HCT116 (cell line): ENCODE measurements around the gene CLEC4A.
"Not testable (repeated sequence)": the region's sequence is repeated elsewhere in the genome, so short reads cannot be mapped to it uniquely, and the experiment has no call there.

Experiments
- EZH2 ChIP-seq: fragments of 200-600 bp; sonication (generic); IDR thresholded peaks from 2 replicates; pipeline ENCODE4 v1.6.1; 2017; ENCODE audit warnings: antibody characterized with exemption, mixed run types
- POLR2A ChIP-seq: IDR thresholded peaks from 2 replicates; pipeline ENCODE4 v1.7.0; 2011; ENCODE audit warnings: borderline replicate concordance; ENCODE audit not compliant: insufficient read depth, insufficient read length; ENCODE audit errors: extremely low read depth
- POLR2AphosphoS5 ChIP-seq: IDR thresholded peaks from 2 replicates; pipeline ENCODE4 v1.6.1; 2011; ENCODE audit warnings: mild to moderate bottlenecking, low read depth, low read length, moderate library complexity
- RAD21 ChIP-seq: IDR thresholded peaks from 2 replicates; pipeline ENCODE4 v1.6.1; 2012; ENCODE audit warnings: low read depth, mild to moderate bottlenecking
- SP1 ChIP-seq: IDR thresholded peaks from 2 replicates; pipeline ENCODE4 v1.6.1; 2012; ENCODE audit warnings: low read depth
- TF ChIP-seq, protein P1 (sequence below), 3 experiments: fragments of 200-600 bp in 1 of 3; sonication (generic) in 1 of 3; IDR thresholded peaks in 2 of 3; conservative IDR thresholded peaks in 1 of 3; 2 replicates each; pipeline ENCODE4 v1.5.1; 2012 to 2017; ENCODE audit warnings: low read depth in 2 of 3, low read length in 2 of 3, antibody characterized with exemption in 1 of 3, borderline replicate concordance in 1 of 3, control low read depth in 1 of 3, mild to moderate bottlenecking in 1 of 3, mixed read lengths in 1 of 3, mixed run types in 1 of 3, moderate library complexity in 1 of 3; ENCODE audit not compliant: insufficient read depth in 1 of 3
- TF ChIP-seq, protein P2 (sequence below): IDR thresholded peaks from 2 replicates; pipeline ENCODE4 v1.6.1; 2012; ENCODE audit warnings: low read depth

DNA sequence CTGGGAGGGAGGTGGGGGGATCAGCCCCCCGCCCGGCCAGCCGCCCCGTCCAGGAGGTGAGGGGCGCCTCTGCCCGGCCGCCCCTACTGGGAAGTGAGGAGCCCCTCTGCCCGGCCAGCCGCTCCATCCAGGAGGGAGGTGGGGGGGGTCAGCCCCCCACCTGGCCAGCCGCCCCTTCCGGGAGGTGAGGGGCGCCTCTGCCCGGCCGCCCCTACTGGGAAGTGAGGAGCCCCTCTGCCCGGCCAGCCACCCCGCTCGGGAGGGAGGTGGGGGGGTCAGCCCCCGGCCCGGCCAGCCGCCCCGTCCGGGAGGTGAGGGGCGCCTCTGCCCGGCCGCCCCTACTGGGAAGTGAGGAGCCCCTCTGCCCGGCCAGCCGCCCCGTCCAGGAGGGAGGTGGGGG is 60.8 kb downstream of the CLEC4A start:
- TF ChIP-seq, protein P1, sequence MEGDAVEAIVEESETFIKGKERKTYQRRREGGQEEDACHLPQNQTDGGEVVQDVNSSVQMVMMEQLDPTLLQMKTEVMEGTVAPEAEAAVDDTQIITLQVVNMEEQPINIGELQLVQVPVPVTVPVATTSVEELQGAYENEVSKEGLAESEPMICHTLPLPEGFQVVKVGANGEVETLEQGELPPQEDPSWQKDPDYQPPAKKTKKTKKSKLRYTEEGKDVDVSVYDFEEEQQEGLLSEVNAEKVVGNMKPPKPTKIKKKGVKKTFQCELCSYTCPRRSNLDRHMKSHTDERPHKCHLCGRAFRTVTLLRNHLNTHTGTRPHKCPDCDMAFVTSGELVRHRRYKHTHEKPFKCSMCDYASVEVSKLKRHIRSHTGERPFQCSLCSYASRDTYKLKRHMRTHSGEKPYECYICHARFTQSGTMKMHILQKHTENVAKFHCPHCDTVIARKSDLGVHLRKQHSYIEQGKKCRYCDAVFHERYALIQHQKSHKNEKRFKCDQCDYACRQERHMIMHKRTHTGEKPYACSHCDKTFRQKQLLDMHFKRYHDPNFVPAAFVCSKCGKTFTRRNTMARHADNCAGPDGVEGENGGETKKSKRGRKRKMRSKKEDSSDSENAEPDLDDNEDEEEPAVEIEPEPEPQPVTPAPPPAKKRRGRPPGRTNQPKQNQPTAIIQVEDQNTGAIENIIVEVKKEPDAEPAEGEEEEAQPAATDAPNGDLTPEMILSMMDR (IDR thresholded peaks at IDR 0.05 in 2 of 3, conservative IDR thresholded peaks at IDR 0.05 in 1 of 3; ENCODE audit: borderline replicate concordance in 1 of 3, insufficient read depth in 1 of 3, low read depth in 2 of 3, low read length in 2 of 3): not testable (repeated sequence)
- not testable (repeated sequence) for TF ChIP-seq EZH2, POLR2AphosphoS5, SP1, POLR2A, RAD21
- TF ChIP-seq, protein P2, sequence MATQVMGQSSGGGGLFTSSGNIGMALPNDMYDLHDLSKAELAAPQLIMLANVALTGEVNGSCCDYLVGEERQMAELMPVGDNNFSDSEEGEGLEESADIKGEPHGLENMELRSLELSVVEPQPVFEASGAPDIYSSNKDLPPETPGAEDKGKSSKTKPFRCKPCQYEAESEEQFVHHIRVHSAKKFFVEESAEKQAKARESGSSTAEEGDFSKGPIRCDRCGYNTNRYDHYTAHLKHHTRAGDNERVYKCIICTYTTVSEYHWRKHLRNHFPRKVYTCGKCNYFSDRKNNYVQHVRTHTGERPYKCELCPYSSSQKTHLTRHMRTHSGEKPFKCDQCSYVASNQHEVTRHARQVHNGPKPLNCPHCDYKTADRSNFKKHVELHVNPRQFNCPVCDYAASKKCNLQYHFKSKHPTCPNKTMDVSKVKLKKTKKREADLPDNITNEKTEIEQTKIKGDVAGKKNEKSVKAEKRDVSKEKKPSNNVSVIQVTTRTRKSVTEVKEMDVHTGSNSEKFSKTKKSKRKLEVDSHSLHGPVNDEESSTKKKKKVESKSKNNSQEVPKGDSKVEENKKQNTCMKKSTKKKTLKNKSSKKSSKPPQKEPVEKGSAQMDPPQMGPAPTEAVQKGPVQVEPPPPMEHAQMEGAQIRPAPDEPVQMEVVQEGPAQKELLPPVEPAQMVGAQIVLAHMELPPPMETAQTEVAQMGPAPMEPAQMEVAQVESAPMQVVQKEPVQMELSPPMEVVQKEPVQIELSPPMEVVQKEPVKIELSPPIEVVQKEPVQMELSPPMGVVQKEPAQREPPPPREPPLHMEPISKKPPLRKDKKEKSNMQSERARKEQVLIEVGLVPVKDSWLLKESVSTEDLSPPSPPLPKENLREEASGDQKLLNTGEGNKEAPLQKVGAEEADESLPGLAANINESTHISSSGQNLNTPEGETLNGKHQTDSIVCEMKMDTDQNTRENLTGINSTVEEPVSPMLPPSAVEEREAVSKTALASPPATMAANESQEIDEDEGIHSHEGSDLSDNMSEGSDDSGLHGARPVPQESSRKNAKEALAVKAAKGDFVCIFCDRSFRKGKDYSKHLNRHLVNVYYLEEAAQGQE: not testable (repeated sequence)
